ENCODE results near the gene CYP1A2. TPM values are rescaled to one million over a fixed set of nuclear protein-coding genes. Genes with fewer than 3 reads are reported as not detected.

Gene CYP1A2
- total RNA-seq, 4 donors from 2014 or later, result 0.37 TPM; not detected in 3

DNA sequence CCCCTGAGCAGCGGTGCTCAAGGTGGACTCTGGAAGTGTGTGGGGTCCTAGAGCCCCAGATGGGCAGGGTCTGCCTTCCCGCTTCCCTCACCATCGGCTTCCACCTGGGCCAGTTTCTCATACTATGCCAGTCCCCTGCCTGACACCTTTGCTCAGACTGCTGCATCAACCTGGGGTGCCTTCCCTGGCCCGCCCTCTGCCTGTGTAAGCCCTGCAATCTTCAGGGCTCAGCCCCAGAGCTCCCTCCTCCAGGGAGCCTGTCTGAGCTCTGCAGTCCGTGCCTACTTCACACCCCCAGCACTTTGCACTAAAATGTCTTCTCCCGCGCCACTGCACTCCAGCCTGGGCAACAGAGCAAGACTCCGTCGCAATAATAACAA lies 46.3 kb downstream of the CYP1A2 start:
- DNase-seq (ENCODE audit: low spot score) (no peak), ATAC-seq (ENCODE audit: low FRiP score) (no peak)
- TF ChIP-seq, protein P1, sequence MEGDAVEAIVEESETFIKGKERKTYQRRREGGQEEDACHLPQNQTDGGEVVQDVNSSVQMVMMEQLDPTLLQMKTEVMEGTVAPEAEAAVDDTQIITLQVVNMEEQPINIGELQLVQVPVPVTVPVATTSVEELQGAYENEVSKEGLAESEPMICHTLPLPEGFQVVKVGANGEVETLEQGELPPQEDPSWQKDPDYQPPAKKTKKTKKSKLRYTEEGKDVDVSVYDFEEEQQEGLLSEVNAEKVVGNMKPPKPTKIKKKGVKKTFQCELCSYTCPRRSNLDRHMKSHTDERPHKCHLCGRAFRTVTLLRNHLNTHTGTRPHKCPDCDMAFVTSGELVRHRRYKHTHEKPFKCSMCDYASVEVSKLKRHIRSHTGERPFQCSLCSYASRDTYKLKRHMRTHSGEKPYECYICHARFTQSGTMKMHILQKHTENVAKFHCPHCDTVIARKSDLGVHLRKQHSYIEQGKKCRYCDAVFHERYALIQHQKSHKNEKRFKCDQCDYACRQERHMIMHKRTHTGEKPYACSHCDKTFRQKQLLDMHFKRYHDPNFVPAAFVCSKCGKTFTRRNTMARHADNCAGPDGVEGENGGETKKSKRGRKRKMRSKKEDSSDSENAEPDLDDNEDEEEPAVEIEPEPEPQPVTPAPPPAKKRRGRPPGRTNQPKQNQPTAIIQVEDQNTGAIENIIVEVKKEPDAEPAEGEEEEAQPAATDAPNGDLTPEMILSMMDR (IDR thresholded peaks at IDR 0.05), result no peak

DNA sequence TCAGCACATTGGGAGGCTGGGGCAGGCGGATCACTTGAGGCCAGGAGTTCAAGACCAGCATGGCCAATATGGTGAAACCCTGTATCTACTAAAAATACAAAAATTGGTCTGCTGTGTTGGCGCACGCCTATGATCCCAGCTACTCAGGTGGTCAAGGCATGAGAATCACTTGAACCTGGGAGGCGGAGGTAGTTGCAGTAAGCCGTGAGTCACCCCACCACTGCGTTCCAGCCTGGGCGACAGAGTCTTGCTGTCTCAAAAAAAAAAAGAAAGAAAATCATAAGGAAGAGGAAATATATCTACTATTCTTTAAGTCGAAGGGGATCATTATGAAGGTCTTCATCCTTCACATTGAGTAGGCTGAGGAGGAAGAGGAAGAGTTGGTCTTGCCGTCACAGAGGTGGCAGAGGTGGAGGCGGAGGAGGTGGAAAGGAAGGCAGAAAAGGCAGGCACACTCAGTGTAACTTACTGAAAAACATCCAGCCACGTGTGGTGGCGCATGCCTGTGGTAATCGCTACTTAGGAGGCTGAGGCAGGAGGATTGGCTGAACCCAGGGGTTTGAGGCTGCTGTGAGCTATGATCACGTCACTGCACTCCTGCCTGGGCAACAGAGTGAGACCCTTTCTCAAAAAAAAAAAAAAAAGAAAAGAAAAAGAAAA lies 47.5 kb downstream of the CYP1A2 start:
- DNase-seq (ENCODE audit: low spot score), result no peak
- no peak for ATAC-seq (ENCODE audit: low FRiP score)
- TF ChIP-seq, protein P1 (IDR thresholded peaks at IDR 0.05), result no peak

DNA sequence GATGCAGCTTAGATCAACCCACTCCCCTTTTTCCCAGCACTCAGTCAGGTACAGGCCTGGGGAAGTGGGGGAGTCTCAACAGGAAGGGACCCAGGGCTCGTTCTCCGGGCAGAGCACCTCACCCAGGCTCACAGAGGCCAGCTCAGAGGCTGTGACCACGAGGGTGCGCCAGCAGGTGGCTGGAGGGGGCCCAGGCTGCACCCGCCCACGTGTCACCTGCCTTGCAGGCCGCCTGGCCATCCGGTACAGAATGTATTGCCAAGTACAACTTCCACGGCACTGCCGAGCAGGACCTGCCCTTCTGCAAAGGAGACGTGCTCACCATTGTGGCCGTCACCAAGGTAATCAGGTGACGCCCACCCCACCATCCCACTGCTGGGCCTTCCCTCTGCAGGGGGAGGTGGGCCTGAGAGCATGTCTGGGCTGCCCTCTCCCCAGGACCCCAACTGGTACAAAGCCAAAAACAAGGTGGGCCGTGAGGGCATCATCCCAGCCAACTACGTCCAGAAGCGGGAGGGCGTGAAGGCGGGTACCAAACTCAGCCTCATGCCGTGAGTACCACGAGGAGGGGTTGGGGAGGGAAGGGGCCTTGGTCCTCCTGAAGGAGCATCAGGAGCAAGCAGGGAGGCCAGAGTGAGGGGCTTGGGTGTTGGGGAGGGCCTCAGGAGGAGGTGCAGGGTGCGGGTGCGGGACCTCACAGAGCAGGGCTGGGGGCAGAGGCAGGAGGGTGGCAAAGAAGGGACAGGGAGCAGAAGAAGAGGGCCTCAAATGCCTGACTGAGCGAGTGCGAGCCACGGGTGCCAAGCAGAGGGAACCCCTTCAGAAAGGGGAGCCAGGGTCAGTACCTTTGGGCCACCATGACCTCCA lies 50.0 kb downstream of the CYP1A2 start:
- ATAC-seq (ENCODE audit: low FRiP score), result no peak
- no peak for DNase-seq (ENCODE audit: low spot score)
- TF ChIP-seq, protein P1 (IDR thresholded peaks at IDR 0.05), result no peak

DNA sequence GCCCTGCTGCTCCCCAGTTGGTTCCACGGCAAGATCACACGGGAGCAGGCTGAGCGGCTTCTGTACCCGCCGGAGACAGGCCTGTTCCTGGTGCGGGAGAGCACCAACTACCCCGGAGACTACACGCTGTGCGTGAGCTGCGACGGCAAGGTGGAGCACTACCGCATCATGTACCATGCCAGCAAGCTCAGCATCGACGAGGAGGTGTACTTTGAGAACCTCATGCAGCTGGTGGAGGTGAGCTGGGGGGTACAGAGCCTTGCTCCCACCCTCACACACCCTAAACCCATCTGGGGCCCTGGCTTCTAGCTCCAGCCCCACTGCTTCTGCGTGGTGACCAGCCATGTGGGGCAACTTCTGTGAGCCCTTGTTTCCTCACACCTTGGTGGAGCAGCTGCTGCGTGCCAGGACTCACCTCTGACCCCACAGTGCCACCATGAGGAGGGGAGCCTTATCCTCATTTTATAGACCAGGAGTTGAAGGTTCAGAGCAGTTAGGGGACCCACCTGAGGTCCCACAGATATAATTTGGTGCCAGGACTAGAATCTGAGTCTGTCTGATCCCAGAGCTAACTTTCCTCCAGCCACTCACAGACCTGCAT lies 50.7 kb downstream of the CYP1A2 start:
- no peak for DNase-seq (ENCODE audit: low spot score)
- TF ChIP-seq, protein P1 (IDR thresholded peaks at IDR 0.05), result no peak
- ATAC-seq (ENCODE audit: low FRiP score), result no peak

DNA sequence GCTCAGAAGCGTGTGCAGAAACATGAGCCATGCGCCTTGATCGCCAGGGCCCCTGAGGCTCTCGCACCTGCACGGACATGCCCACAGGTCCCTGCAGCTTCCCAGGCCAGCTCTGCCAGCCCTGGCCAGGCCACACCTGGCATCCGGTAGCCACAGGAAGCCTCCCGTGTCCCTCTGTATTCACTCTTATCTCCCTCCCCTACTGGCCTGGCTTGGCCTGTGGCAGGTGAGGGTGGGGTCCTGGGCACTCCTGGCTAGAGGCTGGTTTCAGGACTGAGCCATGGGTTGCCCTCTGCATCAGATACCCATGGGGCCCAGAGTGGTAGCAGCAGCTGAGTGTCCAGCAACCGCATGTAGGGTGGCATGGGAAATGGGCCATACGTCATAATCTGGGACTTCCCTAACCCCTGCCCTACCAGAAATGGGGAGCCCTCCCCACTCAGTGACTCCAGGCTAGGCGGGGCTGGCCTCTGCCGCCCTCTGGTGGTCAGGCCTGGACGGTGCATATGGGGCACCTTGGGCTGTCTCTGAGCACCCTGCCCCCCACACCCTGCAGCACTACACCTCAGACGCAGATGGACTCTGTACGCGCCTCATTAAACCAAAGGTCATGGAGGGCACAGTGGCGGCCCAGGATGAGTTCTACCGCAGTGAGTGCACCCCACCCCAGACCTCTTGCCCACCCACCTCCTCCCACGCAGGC lies 51.4 kb downstream of the CYP1A2 start:
- DNase-seq (ENCODE audit: low spot score), result peak; percentile 60
- peak; percentile 83 for ATAC-seq (ENCODE audit: low FRiP score)
- TF ChIP-seq, protein P1 (IDR thresholded peaks at IDR 0.05), result peak in 1 of 3 donors; percentile 63

DNA sequence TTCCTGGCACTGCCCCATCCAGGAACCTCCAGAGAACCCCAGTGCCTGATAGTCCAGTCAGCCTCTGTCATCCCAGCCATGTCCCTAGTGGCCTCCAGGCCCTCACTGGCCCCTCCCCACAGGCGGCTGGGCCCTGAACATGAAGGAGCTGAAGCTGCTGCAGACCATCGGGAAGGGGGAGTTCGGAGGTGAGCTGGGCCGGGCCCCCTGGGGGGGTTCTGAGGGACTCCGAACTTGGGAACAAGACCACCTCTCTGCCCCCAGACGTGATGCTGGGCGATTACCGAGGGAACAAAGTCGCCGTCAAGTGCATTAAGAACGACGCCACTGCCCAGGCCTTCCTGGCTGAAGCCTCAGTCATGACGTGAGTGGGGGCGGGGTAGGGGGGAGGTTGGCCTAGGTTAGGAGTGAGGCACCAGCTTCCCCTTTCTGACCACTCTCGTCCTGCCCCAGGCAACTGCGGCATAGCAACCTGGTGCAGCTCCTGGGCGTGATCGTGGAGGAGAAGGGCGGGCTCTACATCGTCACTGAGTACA lies 52.0 kb downstream of the CYP1A2 start:
- ATAC-seq (ENCODE audit: low FRiP score) (no peak), DNase-seq (ENCODE audit: low spot score) (no peak)
- TF ChIP-seq, protein P1 (IDR thresholded peaks at IDR 0.05), result no peak

Measured in omental fat pad (tissue), 4 donors.